HepG2 (cell line): ENCODE data around the gene ANKRD42. TPM values are rescaled to one million over a fixed set of nuclear protein-coding genes. Genes with fewer than 3 reads are reported as not detected.
A peak's percentile ranks its signal among the peaks of the same experiment; 100 is the strongest.

Experiments used
- ATAC-seq: fragments of 200-7000 bp; cut with Tn5 transposase; 3 replicates; pipeline ENCODE4 v1.9.1; 2020; ENCODE audit warnings: mild to moderate bottlenecking, moderate library complexity
- BruUV-seq: library from RNA; stranded (reverse); fragments of 400-500 nt; replicated peaks from 2 replicates; lab custom pipeline; 2021; lab: Mats Ljungman, UMichigan
- CTCF ChIA-PET: fragments of 300-600 bp; formaldehyde crosslinking; extraction: SDS; loops from one replicate; lab custom pipeline; 2021; ENCODE audit warnings: low total read pairs, inconsistent platforms, low intra/inter-chr PET ratio; lab: Yijun Ruan, JAX
- POLR2A ChIA-PET: fragments of 350-600 bp; sonication (Branson Sonifier 250); formaldehyde crosslinking; loops from one replicate; lab custom pipeline; 2020; ENCODE audit warnings: antibody characterized with exemption, inconsistent platforms; lab: Yijun Ruan, JAX
- DNase-seq: peaks from one replicate; pipeline ENCODE4 v3.0.0-alpha.2; 2015; ENCODE audit warnings: low spot score
- FAIRE-seq: peaks from 3 replicates; lab custom pipeline; 2011; peaks lifted over from hg19 to GRCh38; lab: Jason Lieb, UNC
- H2AFZ ChIP-seq: one replicate; pipeline ENCODE4 v1.6.1; 2011; ENCODE audit warnings: low read length, inconsistent platforms
- H3K27ac ChIP-seq: fragments of 300-600 bp; 3 replicates; pipeline ENCODE4 v1.8.0; 2011; ENCODE audit warnings: mixed run types, mild to moderate bottlenecking, mixed read lengths, low read length, inconsistent platforms; ENCODE audit not compliant: insufficient read depth; ENCODE audit errors: extremely low read length
- H3K27me3 ChIP-seq, 2 experiments: fragments of 200-600 bp in 1 of 2; 2 replicates in 1 of 2; 3 replicates in 1 of 2; pipeline versions ENCODE4 v1.6.0 to v1.8.0; 2011; ENCODE audit warnings: low read length in 2 of 2, mild to moderate bottlenecking in 2 of 2, moderate library complexity in 2 of 2, inconsistent platforms in 1 of 2; ENCODE audit not compliant: insufficient read depth in 2 of 2, control insufficient read depth in 1 of 2
- H3K36me3 ChIP-seq, 2 experiments: fragments of 200-600 bp in 1 of 2; replicated peaks in 1 of 2; 2 replicates in 1 of 2; 3 replicates in 1 of 2; pipeline versions ENCODE4 v1.5.1 to v1.8.0; 2011; ENCODE audit warnings: low read length in 2 of 2, inconsistent platforms in 1 of 2; ENCODE audit not compliant: insufficient read depth in 2 of 2, control insufficient read depth in 1 of 2
- H3K4me1 ChIP-seq: 2 replicates; pipeline ENCODE4 v1.5.1; 2012; ENCODE audit warnings: low read length, inconsistent platforms; ENCODE audit not compliant: insufficient read depth
- H3K4me2 ChIP-seq: 2 replicates; pipeline ENCODE4 v1.6.0; 2011; ENCODE audit warnings: low read depth, low read length, inconsistent platforms
- H3K4me3 ChIP-seq, 3 experiments: fragments of 200-600 bp in 1 of 3; sonication (generic), shearing (Covaris generic) in 1 of 3; replicated peaks in 1 of 3; 2 replicates each; pipeline ENCODE4 v1.5.1; 2011 to 2016; ENCODE audit warnings: low read length in 3 of 3, inconsistent platforms in 2 of 3, low read depth in 2 of 3, mild to moderate bottlenecking in 2 of 3, control low read depth in 1 of 3, mixed read lengths in 1 of 3; ENCODE audit not compliant: insufficient read depth in 1 of 3
- H3K79me2 ChIP-seq: one replicate; pipeline ENCODE4 v1.6.1; 2011; ENCODE audit warnings: low read length, inconsistent platforms; ENCODE audit not compliant: insufficient read depth
- H3K9ac ChIP-seq: 2 replicates; pipeline ENCODE4 v1.6.0; 2011; ENCODE audit warnings: mild to moderate bottlenecking, low read depth, low read length, inconsistent platforms; ENCODE audit not compliant: insufficient read depth
- H3K9me3 ChIP-seq: 2 replicates; pipeline ENCODE4 v1.5.1; 2012; ENCODE audit warnings: mild to moderate bottlenecking, low read length
- H4K20me1 ChIP-seq: 2 replicates; pipeline ENCODE4 v1.6.0; 2011; ENCODE audit warnings: inconsistent platforms, mild to moderate bottlenecking, low read length, moderate library complexity; ENCODE audit not compliant: insufficient read depth
- CHD4 ChIP-seq: fragments of 200-600 bp; sonication (generic); IDR thresholded peaks from 2 replicates; pipeline ENCODE4 v1.7.0; 2017; ENCODE audit warnings: mild to moderate bottlenecking, low read length, borderline replicate concordance
- GFI1 ChIP-seq: sonication (generic); formaldehyde crosslinking; IDR thresholded peaks from 2 replicates; pipeline ENCODE4 v1.5.0; 2020; ENCODE audit warnings: missing genetic modification reagents, mild to moderate bottlenecking, borderline replicate concordance
- HIVEP1 ChIP-seq: sonication (generic); formaldehyde crosslinking; IDR thresholded peaks from 2 replicates; pipeline ENCODE4 v1.4.0; 2020; ENCODE audit warnings: mild to moderate bottlenecking, missing genetic modification reagents
- MAFF ChIP-seq: IDR thresholded peaks from 2 replicates; pipeline ENCODE4 v1.6.1; 2011; ENCODE audit warnings: low read depth, low read length, improper control_type of control experiment
- MAFK ChIP-seq, 2 experiments: IDR thresholded peaks in 1 of 2; conservative IDR thresholded peaks in 1 of 2; 2 replicates each; pipeline ENCODE4 v1.6.1; 2011; ENCODE audit warnings: improper control_type of control experiment in 2 of 2, low read length in 2 of 2
- NR2F2 ChIP-seq: IDR thresholded peaks from 2 replicates; pipeline ENCODE4 v1.6.1; 2012; ENCODE audit warnings: low read depth, inconsistent platforms, borderline replicate concordance
- RARG ChIP-seq: sonication (generic); formaldehyde crosslinking; IDR thresholded peaks from 2 replicates; pipeline ENCODE4 v1.4.0; 2020; ENCODE audit warnings: low read depth, mild to moderate bottlenecking, missing genetic modification reagents
- THAP11 ChIP-seq: IDR thresholded peaks from 2 replicates; pipeline ENCODE4 v1.6.1; 2016; ENCODE audit warnings: missing biosample characterization, missing genetic modification reagents
- ZBTB38 ChIP-seq: sonication (generic); formaldehyde crosslinking; IDR thresholded peaks from 2 replicates; pipeline ENCODE4 v1.5.1; 2020; ENCODE audit warnings: mild to moderate bottlenecking, missing genetic modification reagents
- ZFP37 ChIP-seq: sonication (generic); formaldehyde crosslinking; IDR thresholded peaks from 2 replicates; pipeline ENCODE4 v1.4.0; 2020; ENCODE audit warnings: missing genetic modification reagents, borderline replicate concordance
- ZNF160 ChIP-seq: sonication (generic); formaldehyde crosslinking; IDR thresholded peaks from 2 replicates; pipeline ENCODE4 v1.8.0; 2022; ENCODE audit warnings: mild to moderate bottlenecking, inconsistent platforms, missing genetic modification reagents
- ZNF503 ChIP-seq: sonication (generic); formaldehyde crosslinking; IDR thresholded peaks from 2 replicates; pipeline ENCODE4 v1.4.0; 2020; ENCODE audit warnings: missing genetic modification reagents
- ZNF674 ChIP-seq: sonication (generic); formaldehyde crosslinking; IDR thresholded peaks from 2 replicates; pipeline ENCODE4 v1.5.0; 2020; ENCODE audit warnings: low read depth, mild to moderate bottlenecking, missing genetic modification reagents
- ZNF772 ChIP-seq: sonication (generic); formaldehyde crosslinking; IDR thresholded peaks from 2 replicates; pipeline ENCODE4 v1.5.0; 2020; ENCODE audit warnings: mild to moderate bottlenecking, missing genetic modification reagents
- WGBS: methylation state at CpG from one replicate; pipeline ENCODE4 v1.1.6; 2017; ENCODE audit warnings: low lambda C conversion rate; 5-methylcytosine and 5-hydroxymethylcytosine counted together
- in situ Hi-C: cut with HindIII; loops from 2 replicates; pipeline ENCODE4 v1.10.0; 2017; ENCODE audit warnings: low pct_unique_long_range_greater_than_20kb; ENCODE audit not compliant: extremely low pct_ligation_motif_present
- intact Hi-C: fragments of 100-400 bp; cut with micrococcal nuclease; formaldehyde crosslinking; loops from one replicate; pipeline ENCODE4 v1.10.0; 2022; ENCODE audit not compliant: unreplicated experiment
- polyA plus RNA-seq, 8 experiments: library from polyadenylated mRNA; depleted of rRNA in 3 of 8; stranded (reverse) in 7 of 8; unstranded in 1 of 8; fragments of >200 nt; fragmentation: Illumina TruSeq in 4 of 8; extraction: Trizol in 4 of 8; gene quantifications; 2 replicates each; pipeline versions ENCODE4 v1.2.1 to v1.2.3, GENCODE V29; 2011 to 2016; ENCODE audit warnings: low read depth in 4 of 8, missing spikeins in 1 of 8, mixed read lengths in 1 of 8; ENCODE audit not compliant: insufficient read depth in 1 of 8
- total RNA-seq, 5 experiments: library from RNA; depleted of rRNA; stranded (reverse); fragments of >200 nt; fragmentation: Illumina TruSeq; extraction: Trizol; gene quantifications; 2 replicates each; pipeline ENCODE4 v1.2.3, GENCODE V29; 2016; ENCODE audit warnings: low read depth in 1 of 5
- TF ChIP-seq, protein P1 (sequence below): sonication (generic); formaldehyde crosslinking; IDR thresholded peaks from 2 replicates; pipeline ENCODE4 v1.4.0; 2020; ENCODE audit warnings: mild to moderate bottlenecking, missing genetic modification reagents

Gene ANKRD42
- total and polyA plus RNA-seq, 2 of the 13 experiments (the other 11 are each of a cell fraction or from before 2014, with no cell fraction given) = 2.2 to 3.7 TPM

- H3K36me3 ChIP-seq = no peaks in the 10 kb centered on the region
- no peak overlapping the region for H3K9ac ChIP-seq
- no peak for ATAC-seq
- ChIA-PET POLR2A (interaction anchor here (0.9 to 2.3 kb wide), 3 partner anchors 32 to 351 kb away, joined by 4 to 12 read pairs (median 4); partner anchors contain the start of genes CCDC90B and DDIAS), CTCF (no interaction called here)
- intact Hi-C loops (loop anchor here (10.0 kb wide), 2 partner anchors 57 to 167 kb away; partner anchors contain the start of gene ANKRD42), in situ Hi-C loops (loop anchor here (10.0 kb wide), 1 partner anchor 347 kb away; the partner anchor contains the start of genes DDIAS and PRCP)
- FAIRE-seq = no peak
- H4K20me1 ChIP-seq = no peaks in the 10 kb centered on the region
- H3K9me3 ChIP-seq = no peaks in the 10 kb centered on the region
- DNase-seq = no peak
- H2AFZ ChIP-seq = no peak overlapping the region
- H3K27ac ChIP-seq = peak overlapping the region; percentile 85
- peaks cover 63% of the 10 kb centered on the region for H3K4me1 ChIP-seq
- no peaks in the 10 kb centered on the region for H3K27me3 ChIP-seq
- TF ChIP-seq MAFF (0 out of 2 replicates have a peak, but pooled peaks have one; percentile 13), CHD4 (peak; percentile 38; the same call in 1 of the 2 replicates), MAFK (conservative IDR thresholded peaks at IDR 0.05 in 1 of 2, IDR thresholded peaks at IDR 0.05 in 1 of 2; ENCODE audit: low read length in 2 of 2) (peak; percentile 42; a peak in 3 of 4 replicates)
- TF ChIP-seq, protein P1, sequence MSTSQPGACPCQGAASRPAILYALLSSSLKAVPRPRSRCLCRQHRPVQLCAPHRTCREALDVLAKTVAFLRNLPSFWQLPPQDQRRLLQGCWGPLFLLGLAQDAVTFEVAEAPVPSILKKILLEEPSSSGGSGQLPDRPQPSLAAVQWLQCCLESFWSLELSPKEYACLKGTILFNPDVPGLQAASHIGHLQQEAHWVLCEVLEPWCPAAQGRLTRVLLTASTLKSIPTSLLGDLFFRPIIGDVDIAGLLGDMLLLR (CRISPR knock-in tag) = no peak
- no peak overlapping the region for H3K4me2 ChIP-seq
- no peak overlapping the region for H3K4me3 ChIP-seq
- BruUV-seq = no TSS peak
- no peaks in the 10 kb centered on the region for H3K79me2 ChIP-seq
- 92% methylated on average over 2 of the region's 2 CpGs for WGBS
These were observed 58.8 kb downstream of the ANKRD42 start for GRCh38 chr11:83252266-83252665.

DNA sequence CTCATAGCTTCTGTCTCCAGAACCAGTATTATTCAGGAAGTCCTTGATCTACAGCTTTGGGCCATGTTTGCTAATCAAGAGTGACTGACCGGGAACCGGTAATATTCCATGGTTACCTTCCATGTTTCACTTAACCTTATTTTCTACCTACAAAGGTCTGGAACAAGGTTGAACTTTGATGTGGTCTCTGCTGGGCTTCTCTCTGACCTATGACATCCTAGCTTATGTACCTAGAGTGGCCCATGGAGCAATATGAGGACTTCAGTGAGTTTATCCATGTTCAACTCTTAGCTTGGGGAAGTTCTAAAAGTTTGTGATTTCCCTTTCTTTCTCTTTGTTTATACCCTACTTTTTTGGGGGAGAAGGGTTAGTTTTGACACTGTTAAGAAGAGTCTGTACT is 59.4 kb downstream of the ANKRD42 start:
- H3K4me3 ChIP-seq = peak overlapping the region in 1 of 3 experiments; percentile 2; a peak in 1 of 6 replicates
- ATAC-seq (peak; percentile 95), DNase-seq (peak; percentile 90), FAIRE-seq (peak; percentile 85)
- peak overlapping the region; percentile 85 for H3K27ac ChIP-seq
- no peaks in the 10 kb centered on the region for H3K36me3 ChIP-seq
- no TSS peak for BruUV-seq
- H3K9me3 ChIP-seq = no peaks in the 10 kb centered on the region
- in situ Hi-C loops = loop anchor here (10.0 kb wide), 1 partner anchor 348 kb away; the partner anchor contains the start of genes DDIAS and PRCP
- H3K79me2 ChIP-seq = no peaks in the 10 kb centered on the region
- peak overlapping the region; percentile 49 for H3K4me2 ChIP-seq
- no peaks in the 10 kb centered on the region for H3K27me3 ChIP-seq
- H3K9ac ChIP-seq = no peak overlapping the region
- intact Hi-C loops = loop anchor here (10.0 kb wide), 2 partner anchors 58 to 168 kb away; partner anchors contain the start of gene ANKRD42
- no peak overlapping the region for H2AFZ ChIP-seq
- CTCF ChIA-PET = no interaction called here
- POLR2A ChIA-PET = interaction anchor here (0.6 to 2.3 kb wide), 4 partner anchors 31 to 351 kb away, joined by 3 to 12 read pairs (median 4); partner anchors contain the start of genes CCDC90B, DDIAS and PCF11
- H3K4me1 ChIP-seq = peaks cover 70% of the 10 kb centered on the region
- no peaks in the 10 kb centered on the region for H4K20me1 ChIP-seq
- WGBS = 0% methylated on average over 2 of the region's 2 CpGs
- TF ChIP-seq ZNF772 = 0 out of 2 replicates have a peak, but pooled peaks have one; percentile 22
- no peak for TF ChIP-seq RARG (CRISPR knock-in tag)
- TF ChIP-seq ZFP37 (CRISPR knock-in tag) = no peak
- TF ChIP-seq ZNF160 = no peak
- no peak for TF ChIP-seq ZBTB38
- TF ChIP-seq THAP11 (CRISPR knock-in tag) = peak; percentile 49; the same call in 1 of the 2 replicates
- TF ChIP-seq ZNF503 (CRISPR knock-in tag) = peak; percentile 41; the same call in 1 of the 2 replicates
- peak; percentile 70; the same call in 1 of the 2 replicates for TF ChIP-seq GFI1
- TF ChIP-seq HIVEP1 = no peak
- TF ChIP-seq NR2F2 = peak; percentile 97
- no peak for TF ChIP-seq ZNF674 (CRISPR knock-in tag)
